MCF 10A (cell line): ENCODE results near the gene FAM221B. TPM values are rescaled to one million over a fixed set of nuclear protein-coding genes. Genes with fewer than 3 reads are reported as not detected.
A peak's percentile ranks its signal among the peaks of the same experiment; 100 is the strongest.

Source experiments
- BruUV-seq: library from RNA; stranded (reverse); fragments of 400-500 nt; replicated peaks from 2 replicates; lab custom pipeline; 2021; lab: Mats Ljungman, UMichigan
- CTCF ChIA-PET: fragments of 300-600 bp; sonication (Branson Sonifier 250); formaldehyde crosslinking; extraction: SDS; loops from one replicate; lab custom pipeline; 2021; ENCODE audit warnings: antibody characterized with exemption, inconsistent platforms; lab: Yijun Ruan, JAX
- POLR2A ChIA-PET: fragments of 300-600, 350-650 bp; sonication (Branson Sonifier 250); formaldehyde crosslinking; extraction: SDS; loops from one replicate; lab custom pipeline; 2020; ENCODE audit warnings: antibody characterized with exemption, inconsistent platforms; lab: Yijun Ruan, JAX
- DNase-seq: peaks from one replicate; pipeline ENCODE4 v3.0.0-alpha.2; 2018; ENCODE audit not compliant: unreplicated experiment
- H3K27ac Mint-ChIP-seq: one replicate; pipeline ENCODE4 v1.8.0; 2022; ENCODE audit warnings: mild to moderate bottlenecking, low read depth, mixed read lengths; ENCODE audit not compliant: unreplicated experiment
- H3K27me3 Mint-ChIP-seq: one replicate; pipeline ENCODE4 v1.8.0; 2022; ENCODE audit warnings: mixed read lengths; ENCODE audit not compliant: insufficient read depth, unreplicated experiment
- H3K36me3 Mint-ChIP-seq: one replicate; pipeline ENCODE4 v1.8.0; 2022; ENCODE audit warnings: mild to moderate bottlenecking, moderate library complexity, mixed read lengths; ENCODE audit not compliant: insufficient read depth, unreplicated experiment
- H3K4me1 Mint-ChIP-seq: one replicate; pipeline ENCODE4 v1.8.0; 2022; ENCODE audit warnings: mixed read lengths; ENCODE audit not compliant: insufficient read depth, unreplicated experiment
- H3K4me3 Mint-ChIP-seq: one replicate; pipeline ENCODE4 v1.8.0; 2022; ENCODE audit warnings: mild to moderate bottlenecking, moderate library complexity, mixed read lengths; ENCODE audit not compliant: unreplicated experiment
- H3K9me3 Mint-ChIP-seq: one replicate; pipeline ENCODE4 v1.8.0; 2022; ENCODE audit warnings: mixed read lengths; ENCODE audit not compliant: unreplicated experiment
- CTCF ChIP-seq: fragments of 200-600 bp; IDR thresholded peaks from one replicate; pipeline ENCODE4 v1.8.0; 2022; ENCODE audit warnings: antibody characterized with exemption, mild to moderate bottlenecking; ENCODE audit not compliant: unreplicated experiment
- intact Hi-C: fragments of 100-400 bp; cut with micrococcal nuclease; formaldehyde crosslinking; loops from 2 replicates; pipeline ENCODE4 v1.14.1; 2022
- total RNA-seq: library from RNA; stranded (reverse); gene quantifications from 2 replicates; pipeline ENCODE4 v1.2.3, GENCODE V29; 2022

The FAM221B gene
- total RNA-seq, 1 experiment from 2014 or later: not detected

- Mint-ChIP-seq H3K4me1 (peaks cover 14% of the 10 kb centered on the region), H3K27me3 (peaks cover 7% of the 10 kb centered on the region), H3K27ac (no peak overlapping the region), H3K9me3 (no peaks in the 10 kb centered on the region), H3K4me3 (no peak overlapping the region), H3K36me3 (no peaks in the 10 kb centered on the region)
- CTCF ChIA-PET: interaction anchor here (0.7 to 1.6 kb wide), 3 partner anchors 9 to 48 kb away, joined by 3 to 7 read pairs (median 3); no protein-coding TSS in a partner anchor
- BruUV-seq: no TSS peak
- POLR2A ChIA-PET: interaction anchor here (0.6 to 1.4 kb wide), 5 partner anchors 9 to 356 kb away, joined by 3 to 4 read pairs (median 4); partner anchors contain the start of gene CLTA
- TF ChIP-seq CTCF: no peak
- DNase-seq: no peak
- intact Hi-C loops: no loop called here
Observed at GRCh38 chr9:35834260-35835215, 6.0 kb upstream of the FAM221B start.

- ChIA-PET CTCF (interaction anchor here (0.6 to 1.2 kb wide), 4 partner anchors 23 to 105 kb away, joined by 3 to 5 read pairs (median 4); no protein-coding TSS in a partner anchor), POLR2A (interaction anchor here (0.6 to 1.5 kb wide), 4 partner anchors 9 to 72 kb away, joined by 3 read pairs; no protein-coding TSS in a partner anchor)
- Mint-ChIP-seq H3K9me3 (no peaks in the 10 kb centered on the region), H3K27ac (peak overlapping the region; percentile 44), H3K4me1 (peaks cover 25% of the 10 kb centered on the region), H3K36me3 (no peaks in the 10 kb centered on the region), H3K27me3 (no peaks in the 10 kb centered on the region), H3K4me3 (no peak overlapping the region)
- no TSS peak for BruUV-seq
- TF ChIP-seq CTCF: no peak
- DNase-seq: no peak
- intact Hi-C loops: no loop called here
Observed at GRCh38 chr9:35832814-35833213, 4.3 kb upstream of the FAM221B start.

GRCh38 chr9:35831040-35831439 lies 2.5 kb upstream of the FAM221B start:
- H3K36me3 Mint-ChIP-seq: no peaks in the 10 kb centered on the region
- BruUV-seq: no TSS peak
- H3K4me1 Mint-ChIP-seq: peaks cover 43% of the 10 kb centered on the region

More at GRCh38 chr9:35831040-35831439, 2.5 kb upstream of the FAM221B start:
- no peak for DNase-seq
- no peak overlapping the region for H3K4me3 Mint-ChIP-seq
- intact Hi-C loops: no loop called here
- POLR2A ChIA-PET: interaction anchor here (1.6 kb wide), 1 partner anchor 17 kb away, joined by 3 read pairs; no protein-coding TSS in a partner anchor
- CTCF ChIA-PET: interaction anchor here (1.5 kb wide), 1 partner anchor 51 kb away, joined by 9 read pairs; no protein-coding TSS in a partner anchor
- H3K9me3 Mint-ChIP-seq: no peaks in the 10 kb centered on the region
- H3K27ac Mint-ChIP-seq: no peak overlapping the region
- H3K27me3 Mint-ChIP-seq: no peaks in the 10 kb centered on the region
- no peak for TF ChIP-seq CTCF
